Measurements from ENCODE around the gene DOCK3. TPM values are rescaled to one million over a fixed set of nuclear protein-coding genes. Genes with fewer than 3 reads are reported as not detected.
"Not testable (repeated sequence)": the region's sequence is repeated elsewhere in the genome, so short reads cannot be mapped to it uniquely, and the experiment has no call there.

Gene DOCK3
- total RNA-seq, 1 donor from 2014 or later: 0.52 TPM

DNA sequence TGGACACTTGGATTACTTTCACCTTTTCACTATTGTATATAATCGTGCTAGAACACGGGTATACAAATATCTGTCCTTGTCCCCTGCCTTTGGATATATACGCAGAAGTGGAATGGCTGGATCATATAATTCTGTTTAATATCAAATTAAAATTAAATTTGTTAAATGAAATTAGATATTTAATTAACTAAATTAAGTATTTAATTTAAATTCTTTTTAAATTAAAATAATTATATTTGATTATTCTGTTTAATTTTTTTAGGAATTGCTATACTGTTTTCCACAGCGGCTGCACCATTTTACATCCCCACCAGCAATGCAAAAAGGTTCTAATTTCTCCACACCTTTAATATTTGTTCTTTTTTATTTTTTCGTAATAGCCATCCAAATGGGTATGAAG is 84.3 kb downstream of the DOCK3 start:
- Histone ChIP-seq H3K27ac (ENCODE audit: low read depth, low read length) (no peak overlapping the region), H3K9me3 (ENCODE audit: control insufficient read depth in 3 of 3, low read length in 3 of 3) (peaks cover 0 to 4% (median 0%) of the 10 kb centered on the region in 3 donors), H3K27me3 (ENCODE audit: control insufficient read depth in 3 of 3, insufficient read depth in 3 of 3, low read length in 3 of 3) (no peaks in the 10 kb centered on the region), H3K36me3 (ENCODE audit: control insufficient read depth in 3 of 3, insufficient read depth in 3 of 3, low read length in 3 of 3) (no peaks in the 10 kb centered on the region), H3K4me1 (ENCODE audit: control insufficient read depth in 3 of 3, insufficient read depth in 3 of 3, low read length in 3 of 3) (no peaks in the 10 kb centered on the region), H3K9ac (ENCODE audit: low read depth in 1 of 3, low read length in 3 of 3) (no peak overlapping the region), H3K4me3 (ENCODE audit: low read length in 3 of 3) (no peak overlapping the region)

DNA sequence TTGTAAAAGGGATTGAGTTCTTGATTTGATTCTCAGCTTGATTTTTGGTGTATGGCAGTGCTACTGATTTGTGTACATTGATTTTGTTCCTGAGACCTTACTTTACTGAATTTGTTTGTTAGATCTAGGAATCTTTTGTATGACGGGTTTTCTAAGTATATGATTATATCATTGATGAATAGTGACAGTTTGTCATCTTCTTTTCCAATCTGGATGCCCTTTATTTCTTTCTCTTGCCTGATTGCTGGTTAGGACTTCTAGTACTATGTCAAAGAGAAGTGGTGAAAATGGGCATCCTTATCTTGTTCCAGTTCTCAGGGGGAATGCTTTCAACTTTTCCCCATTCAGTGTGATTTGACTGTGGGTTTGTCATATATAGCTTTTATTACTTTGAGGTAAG is 103.0 kb downstream of the DOCK3 start:
- H3K9ac ChIP-seq (ENCODE audit: low read depth in 1 of 3, low read length in 3 of 3): no peak overlapping the region
- H3K27ac ChIP-seq (ENCODE audit: low read depth, low read length): no peak overlapping the region
- H3K36me3 ChIP-seq (ENCODE audit: control insufficient read depth in 3 of 3, insufficient read depth in 3 of 3, low read length in 3 of 3): no peaks in the 10 kb centered on the region

DNA sequence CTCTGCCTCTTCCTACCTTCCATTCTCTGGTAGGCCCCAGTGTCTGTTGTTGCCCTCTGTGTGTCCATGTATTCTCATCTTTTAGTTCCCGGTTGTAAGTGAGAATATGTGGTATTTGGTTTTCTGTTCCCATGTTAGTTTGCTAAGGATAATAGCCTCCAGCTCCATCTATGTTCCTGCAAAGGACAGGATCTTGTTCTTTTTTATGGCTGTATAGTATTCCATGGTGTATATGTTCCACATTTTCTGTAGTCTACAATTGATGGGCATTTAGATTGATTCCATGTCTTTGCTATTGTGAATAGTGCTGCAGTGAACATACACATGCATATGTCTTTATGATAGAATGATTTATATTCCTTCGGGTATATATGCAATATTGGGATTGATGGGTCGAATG is 107.0 kb downstream of the DOCK3 start:
- not testable (repeated sequence) for H3K9ac ChIP-seq (ENCODE audit: low read depth in 1 of 3, low read length in 3 of 3); H3K9me3 ChIP-seq (ENCODE audit: control insufficient read depth in 3 of 3, low read length in 3 of 3); H3K27ac ChIP-seq (ENCODE audit: low read depth, low read length); H3K27me3 ChIP-seq (ENCODE audit: control insufficient read depth in 3 of 3, insufficient read depth in 3 of 3, low read length in 3 of 3); H3K4me1 ChIP-seq (ENCODE audit: control insufficient read depth in 3 of 3, insufficient read depth in 3 of 3, low read length in 3 of 3); H3K4me3 ChIP-seq (ENCODE audit: low read length in 3 of 3); H3K36me3 ChIP-seq (ENCODE audit: control insufficient read depth in 3 of 3, insufficient read depth in 3 of 3, low read length in 3 of 3)

More for the DNA sequence above, 103.0 kb downstream of the DOCK3 start:
- no peaks in the 10 kb centered on the region for H3K4me1 ChIP-seq (ENCODE audit: control insufficient read depth in 3 of 3, insufficient read depth in 3 of 3, low read length in 3 of 3)
- no peak overlapping the region for H3K4me3 ChIP-seq (ENCODE audit: low read length in 3 of 3)
- no peaks in the 10 kb centered on the region for H3K9me3 ChIP-seq (ENCODE audit: control insufficient read depth in 3 of 3, low read length in 3 of 3)
- H3K27me3 ChIP-seq (ENCODE audit: control insufficient read depth in 3 of 3, insufficient read depth in 3 of 3, low read length in 3 of 3): no peaks in the 10 kb centered on the region

DNA sequence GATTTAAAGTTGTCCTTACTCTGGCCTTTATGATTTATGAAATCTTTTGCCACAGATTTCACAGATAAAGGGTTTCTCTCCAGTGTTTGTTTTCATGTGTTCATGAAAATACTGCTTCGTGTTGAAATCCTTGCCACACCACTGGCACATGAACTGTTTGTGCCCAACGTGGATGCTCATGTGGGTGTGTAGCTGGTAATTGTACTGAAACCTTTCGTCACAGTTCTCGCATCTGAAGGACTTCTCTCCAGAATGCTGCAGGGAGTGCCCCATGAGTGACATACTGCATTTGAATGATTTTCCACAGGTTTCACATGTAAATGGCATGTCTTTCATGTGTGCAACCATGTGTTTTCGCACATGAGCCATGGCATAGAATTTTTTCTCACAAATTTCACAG is 111.9 kb downstream of the DOCK3 start:
- Histone ChIP-seq H3K9me3 (ENCODE audit: control insufficient read depth in 3 of 3, low read length in 3 of 3) (no peaks in the 10 kb centered on the region), H3K9ac (ENCODE audit: low read depth in 1 of 3, low read length in 3 of 3) (no peak overlapping the region), H3K36me3 (ENCODE audit: control insufficient read depth in 3 of 3, insufficient read depth in 3 of 3, low read length in 3 of 3) (no peaks in the 10 kb centered on the region), H3K27ac (ENCODE audit: low read depth, low read length) (no peak overlapping the region), H3K27me3 (ENCODE audit: control insufficient read depth in 3 of 3, insufficient read depth in 3 of 3, low read length in 3 of 3) (no peaks in the 10 kb centered on the region), H3K4me1 (ENCODE audit: control insufficient read depth in 3 of 3, insufficient read depth in 3 of 3, low read length in 3 of 3) (no peaks in the 10 kb centered on the region), H3K4me3 (ENCODE audit: low read length in 3 of 3) (no peak overlapping the region)

DNA sequence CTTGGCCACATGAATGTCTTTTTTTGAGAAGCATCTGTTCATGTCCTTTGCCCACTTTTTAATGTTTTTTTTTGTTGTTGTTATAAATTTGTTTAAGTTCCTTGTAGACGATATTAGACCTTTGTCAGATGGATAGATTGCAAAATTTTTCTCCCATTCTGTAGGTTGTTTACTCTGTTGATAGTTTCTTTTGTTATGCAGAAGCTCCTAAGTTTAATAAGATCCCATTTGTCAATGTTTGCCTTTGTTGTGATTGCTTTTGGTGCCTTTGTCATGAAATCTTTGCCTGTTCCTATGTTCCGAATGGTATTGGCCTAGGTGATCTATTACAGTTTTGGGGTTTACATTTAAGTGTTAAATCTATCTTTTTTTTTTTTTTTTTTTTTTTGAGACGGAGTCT is 116.2 kb downstream of the DOCK3 start:
- not testable (repeated sequence) for H3K4me1 ChIP-seq (ENCODE audit: control insufficient read depth in 3 of 3, insufficient read depth in 3 of 3, low read length in 3 of 3); H3K27me3 ChIP-seq (ENCODE audit: control insufficient read depth in 3 of 3, insufficient read depth in 3 of 3, low read length in 3 of 3); H3K4me3 ChIP-seq (ENCODE audit: low read length in 3 of 3); H3K27ac ChIP-seq (ENCODE audit: low read depth, low read length); H3K36me3 ChIP-seq (ENCODE audit: control insufficient read depth in 3 of 3, insufficient read depth in 3 of 3, low read length in 3 of 3); H3K9me3 ChIP-seq (ENCODE audit: control insufficient read depth in 3 of 3, low read length in 3 of 3); H3K9ac ChIP-seq (ENCODE audit: low read depth in 1 of 3, low read length in 3 of 3)

DNA sequence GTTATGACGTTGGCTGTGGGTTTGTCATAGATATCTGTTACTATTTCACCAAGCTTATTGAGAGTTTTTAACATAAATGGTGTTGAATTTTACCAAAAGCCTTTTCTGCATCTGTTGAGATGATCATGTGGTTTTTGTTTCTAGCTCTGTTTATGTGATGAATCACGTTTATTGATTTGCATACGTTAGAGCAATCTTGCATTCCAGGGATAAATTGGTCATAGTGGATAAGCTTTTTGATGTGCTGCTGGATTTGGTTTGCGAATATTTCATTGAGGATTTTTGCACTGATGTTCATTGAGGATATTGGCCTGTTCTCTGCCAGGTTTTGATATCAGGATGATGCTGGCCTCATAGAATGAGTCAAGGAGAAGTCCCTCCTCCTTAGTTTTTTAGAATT is 117.8 kb downstream of the DOCK3 start:
- no peak overlapping the region for H3K9ac ChIP-seq (ENCODE audit: low read depth in 1 of 3, low read length in 3 of 3)
- no peaks in the 10 kb centered on the region for H3K9me3 ChIP-seq (ENCODE audit: control insufficient read depth in 3 of 3, low read length in 3 of 3)
- H3K4me1 ChIP-seq (ENCODE audit: control insufficient read depth in 3 of 3, insufficient read depth in 3 of 3, low read length in 3 of 3): no peaks in the 10 kb centered on the region
- no peaks in the 10 kb centered on the region for H3K27me3 ChIP-seq (ENCODE audit: control insufficient read depth in 3 of 3, insufficient read depth in 3 of 3, low read length in 3 of 3)
- H3K27ac ChIP-seq (ENCODE audit: low read depth, low read length): no peak overlapping the region
- no peak overlapping the region for H3K4me3 ChIP-seq (ENCODE audit: low read length in 3 of 3)
- H3K36me3 ChIP-seq (ENCODE audit: control insufficient read depth in 3 of 3, insufficient read depth in 3 of 3, low read length in 3 of 3): no peaks in the 10 kb centered on the region

DNA sequence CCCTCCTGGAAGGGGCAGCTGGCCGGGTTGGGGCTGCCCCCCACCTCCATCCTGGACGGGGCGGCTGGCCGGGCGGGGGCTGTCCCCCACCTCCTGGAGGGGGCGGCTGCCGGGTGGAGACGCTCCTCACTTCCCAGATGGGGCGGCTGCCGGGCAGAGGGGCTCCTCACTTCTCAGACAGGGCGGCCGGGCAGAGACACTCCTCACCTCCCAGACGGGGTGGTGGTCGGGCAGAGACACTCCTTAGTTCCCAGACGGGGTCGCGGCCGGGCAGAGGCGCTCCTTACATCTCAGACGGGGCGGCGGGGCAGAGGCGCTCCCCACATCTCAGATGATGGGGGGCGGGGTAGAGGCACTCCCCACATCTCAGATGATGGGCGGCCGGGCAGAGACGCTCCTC is 129.1 kb downstream of the DOCK3 start:
- H3K9ac ChIP-seq (ENCODE audit: low read depth in 1 of 3, low read length in 3 of 3); H3K4me1 ChIP-seq (ENCODE audit: control insufficient read depth in 3 of 3, insufficient read depth in 3 of 3, low read length in 3 of 3); H3K27me3 ChIP-seq (ENCODE audit: control insufficient read depth in 3 of 3, insufficient read depth in 3 of 3, low read length in 3 of 3); H3K36me3 ChIP-seq (ENCODE audit: control insufficient read depth in 3 of 3, insufficient read depth in 3 of 3, low read length in 3 of 3); H3K27ac ChIP-seq (ENCODE audit: low read depth, low read length); H3K4me3 ChIP-seq (ENCODE audit: low read length in 3 of 3): not testable (repeated sequence)
- peaks cover 0 to 16% (median 2%) of the 10 kb centered on the region in 3 donors for H3K9me3 ChIP-seq (ENCODE audit: control insufficient read depth in 3 of 3, low read length in 3 of 3)

DNA sequence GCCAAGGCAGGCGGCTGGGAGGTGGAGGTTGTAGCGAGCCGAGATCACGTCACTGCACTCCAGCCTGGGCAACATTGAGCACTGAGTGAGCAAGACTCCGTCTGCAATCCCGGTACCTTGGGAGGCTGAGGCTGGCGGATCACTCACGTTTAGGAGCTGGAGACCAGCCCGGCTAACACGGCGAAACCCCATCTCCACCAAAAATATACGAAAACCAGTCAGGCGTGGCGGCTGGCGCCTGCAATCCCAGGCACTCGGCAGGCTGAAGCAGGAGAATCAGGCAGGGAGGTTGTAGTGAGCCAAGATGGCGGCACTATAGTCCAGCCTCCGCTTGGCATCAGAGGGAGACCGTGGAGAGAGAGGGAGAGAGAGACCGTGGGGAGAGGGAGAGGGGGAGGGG is 129.6 kb downstream of the DOCK3 start:
- H3K4me3 ChIP-seq (ENCODE audit: low read length in 3 of 3); H3K4me1 ChIP-seq (ENCODE audit: control insufficient read depth in 3 of 3, insufficient read depth in 3 of 3, low read length in 3 of 3); H3K27ac ChIP-seq (ENCODE audit: low read depth, low read length); H3K9ac ChIP-seq (ENCODE audit: low read depth in 1 of 3, low read length in 3 of 3); H3K36me3 ChIP-seq (ENCODE audit: control insufficient read depth in 3 of 3, insufficient read depth in 3 of 3, low read length in 3 of 3); H3K27me3 ChIP-seq (ENCODE audit: control insufficient read depth in 3 of 3, insufficient read depth in 3 of 3, low read length in 3 of 3): not testable (repeated sequence)
- peaks cover 0 to 11% (median 0%) of the 10 kb centered on the region in 3 donors for H3K9me3 ChIP-seq (ENCODE audit: control insufficient read depth in 3 of 3, low read length in 3 of 3)

DNA sequence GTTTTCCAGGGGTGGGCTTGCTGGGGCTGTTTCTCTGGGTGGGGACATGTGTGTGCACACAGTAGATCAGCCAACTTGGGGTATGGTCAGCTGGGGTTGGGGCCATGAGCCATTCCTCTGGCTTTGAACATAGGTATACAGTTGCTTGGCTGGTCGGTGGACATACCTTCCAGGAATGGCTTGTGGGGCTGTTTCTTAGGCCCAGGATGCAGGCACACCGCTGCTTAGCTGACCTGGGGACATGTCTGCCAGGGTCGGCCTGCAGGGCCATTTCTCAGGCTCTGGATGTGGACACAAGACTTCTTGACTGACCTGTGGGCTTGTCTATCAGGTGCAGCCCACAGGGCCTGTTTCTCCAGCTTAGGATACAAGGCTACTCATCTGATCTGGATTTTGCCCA is 130.6 kb downstream of the DOCK3 start:
- Histone ChIP-seq H3K36me3 (ENCODE audit: control insufficient read depth in 3 of 3, insufficient read depth in 3 of 3, low read length in 3 of 3) (no peaks in the 10 kb centered on the region), H3K9me3 (ENCODE audit: control insufficient read depth in 3 of 3, low read length in 3 of 3) (peaks cover 0 to 4% (median 0%) of the 10 kb centered on the region in 3 donors), H3K9ac (ENCODE audit: low read depth in 1 of 3, low read length in 3 of 3) (no peak overlapping the region), H3K27ac (ENCODE audit: low read depth, low read length) (no peak overlapping the region), H3K4me3 (ENCODE audit: low read length in 3 of 3) (no peak overlapping the region), H3K4me1 (ENCODE audit: control insufficient read depth in 3 of 3, insufficient read depth in 3 of 3, low read length in 3 of 3) (no peaks in the 10 kb centered on the region), H3K27me3 (ENCODE audit: control insufficient read depth in 3 of 3, insufficient read depth in 3 of 3, low read length in 3 of 3) (no peaks in the 10 kb centered on the region)

DNA sequence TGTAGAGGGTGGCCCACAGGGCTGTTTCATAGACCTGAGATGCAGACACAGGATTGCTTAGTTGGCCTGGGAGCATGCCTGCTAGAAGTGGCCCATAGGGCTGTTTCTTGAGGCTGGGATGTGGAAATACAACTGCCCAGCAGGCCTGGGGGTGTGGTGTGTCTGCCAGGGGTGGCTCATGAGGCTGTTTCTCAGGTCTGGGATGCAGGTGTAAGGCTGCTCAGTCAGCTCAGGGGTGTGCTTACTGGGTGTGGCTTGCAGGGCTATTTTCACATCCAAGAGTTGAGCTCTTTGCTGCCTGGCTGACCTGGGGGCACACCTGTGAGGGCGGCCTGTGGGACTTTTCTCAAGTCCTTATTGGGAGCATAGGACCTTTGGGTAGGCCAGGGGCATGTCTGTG is 131.3 kb downstream of the DOCK3 start:
- no peaks in the 10 kb centered on the region for H3K36me3 ChIP-seq (ENCODE audit: control insufficient read depth in 3 of 3, insufficient read depth in 3 of 3, low read length in 3 of 3)
- H3K9ac ChIP-seq (ENCODE audit: low read depth in 1 of 3, low read length in 3 of 3): no peak overlapping the region
- no peaks in the 10 kb centered on the region for H3K4me1 ChIP-seq (ENCODE audit: control insufficient read depth in 3 of 3, insufficient read depth in 3 of 3, low read length in 3 of 3)
- no peak overlapping the region for H3K27ac ChIP-seq (ENCODE audit: low read depth, low read length)
- H3K4me3 ChIP-seq (ENCODE audit: low read length in 3 of 3): no peak overlapping the region
- H3K9me3 ChIP-seq (ENCODE audit: control insufficient read depth in 3 of 3, low read length in 3 of 3): peaks cover 0 to 4% (median 0%) of the 10 kb centered on the region in 3 donors
- H3K27me3 ChIP-seq (ENCODE audit: control insufficient read depth in 3 of 3, insufficient read depth in 3 of 3, low read length in 3 of 3): no peaks in the 10 kb centered on the region

DNA sequence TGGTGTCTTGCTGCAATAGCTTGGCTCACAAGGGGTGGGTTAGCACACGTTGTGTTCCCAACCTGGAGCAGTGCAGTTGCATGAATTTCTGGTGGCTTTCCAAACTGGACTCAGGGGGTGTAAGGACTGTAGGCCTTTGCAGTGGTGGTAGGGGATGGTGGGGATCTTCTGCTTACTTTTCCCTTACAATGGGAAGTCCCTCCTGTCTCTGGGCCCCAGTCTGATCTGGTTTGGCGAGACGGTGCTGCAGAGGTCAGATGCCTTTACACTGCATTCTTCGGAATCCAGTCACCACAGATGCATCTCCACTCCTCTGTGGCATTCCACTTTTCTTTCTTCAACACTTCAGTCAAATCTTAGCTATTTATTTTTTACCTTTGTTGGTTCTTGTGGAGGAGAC is 132.1 kb downstream of the DOCK3 start:
- no peak overlapping the region for H3K4me3 ChIP-seq (ENCODE audit: low read length in 3 of 3)
- no peaks in the 10 kb centered on the region for H3K9me3 ChIP-seq (ENCODE audit: control insufficient read depth in 3 of 3, low read length in 3 of 3)
- no peaks in the 10 kb centered on the region for H3K27me3 ChIP-seq (ENCODE audit: control insufficient read depth in 3 of 3, insufficient read depth in 3 of 3, low read length in 3 of 3)
- no peak overlapping the region for H3K27ac ChIP-seq (ENCODE audit: low read depth, low read length)
- H3K4me1 ChIP-seq (ENCODE audit: control insufficient read depth in 3 of 3, insufficient read depth in 3 of 3, low read length in 3 of 3): no peaks in the 10 kb centered on the region
- H3K36me3 ChIP-seq (ENCODE audit: control insufficient read depth in 3 of 3, insufficient read depth in 3 of 3, low read length in 3 of 3): no peaks in the 10 kb centered on the region
- H3K9ac ChIP-seq (ENCODE audit: low read depth in 1 of 3, low read length in 3 of 3): no peak overlapping the region
